Effector memory CD4-positive, alpha-beta T cell (primary cell): ENCODE measurements around the gene NRN1L.
"Not testable (repeated sequence)": the region's sequence is repeated elsewhere in the genome, so short reads cannot be mapped to it uniquely, and the experiment has no call there.

Source experiments
- DNase-seq, 3 donors: peaks; one replicate each; pipeline ENCODE4 v3.0.0-alpha.2; 2020
- H3K27ac ChIP-seq: 2 replicates; pipeline ENCODE4 v1.7.0; 2013; ENCODE audit warnings: mild to moderate bottlenecking, low read length, moderate library complexity; ENCODE audit not compliant: insufficient read depth, poor library complexity, severe bottlenecking
- H3K27me3 ChIP-seq: replicated peaks from 2 replicates; pipeline ENCODE4 v1.7.0; 2013; ENCODE audit warnings: mild to moderate bottlenecking, low read length; ENCODE audit not compliant: insufficient read depth, control insufficient read depth, poor library complexity, severe bottlenecking
- H3K36me3 ChIP-seq: 2 replicates; pipeline ENCODE4 v1.7.0; 2013; ENCODE audit warnings: mild to moderate bottlenecking, low read length, moderate library complexity; ENCODE audit not compliant: control insufficient read depth, insufficient read depth
- H3K4me1 ChIP-seq: 2 replicates; pipeline ENCODE4 v1.7.0; 2013; ENCODE audit warnings: low read length, mild to moderate bottlenecking; ENCODE audit not compliant: control insufficient read depth, insufficient read depth, poor library complexity, severe bottlenecking
- H3K4me3 ChIP-seq: 2 replicates; pipeline ENCODE4 v1.7.0; 2013; ENCODE audit warnings: low read length, low read depth, mild to moderate bottlenecking; ENCODE audit not compliant: insufficient read depth, poor library complexity, severe bottlenecking
- H3K9me3 ChIP-seq: 2 replicates; pipeline ENCODE4 v1.7.0; 2013; ENCODE audit warnings: mild to moderate bottlenecking, low read length, moderate library complexity; ENCODE audit not compliant: control insufficient read depth

Gene NRN1L

DNA sequence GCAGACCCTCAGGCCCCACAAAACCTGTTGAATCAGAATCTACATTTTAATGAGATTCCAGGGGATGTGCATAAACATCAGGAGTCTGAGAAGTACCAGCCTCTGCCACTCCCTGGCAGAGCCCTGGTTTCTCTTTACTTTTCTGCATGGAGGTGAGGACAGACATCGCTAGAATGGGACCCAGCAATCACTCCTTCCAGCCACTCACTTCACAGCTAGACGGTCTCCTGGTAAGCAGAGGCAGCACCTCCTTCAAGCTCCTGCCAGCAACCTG lies 30.7 kb downstream of the NRN1L start:
- not testable (repeated sequence) for H3K27ac ChIP-seq, H3K27me3 ChIP-seq, H3K4me3 ChIP-seq, H3K9me3 ChIP-seq, H3K4me1 ChIP-seq, DNase-seq, H3K36me3 ChIP-seq

DNA sequence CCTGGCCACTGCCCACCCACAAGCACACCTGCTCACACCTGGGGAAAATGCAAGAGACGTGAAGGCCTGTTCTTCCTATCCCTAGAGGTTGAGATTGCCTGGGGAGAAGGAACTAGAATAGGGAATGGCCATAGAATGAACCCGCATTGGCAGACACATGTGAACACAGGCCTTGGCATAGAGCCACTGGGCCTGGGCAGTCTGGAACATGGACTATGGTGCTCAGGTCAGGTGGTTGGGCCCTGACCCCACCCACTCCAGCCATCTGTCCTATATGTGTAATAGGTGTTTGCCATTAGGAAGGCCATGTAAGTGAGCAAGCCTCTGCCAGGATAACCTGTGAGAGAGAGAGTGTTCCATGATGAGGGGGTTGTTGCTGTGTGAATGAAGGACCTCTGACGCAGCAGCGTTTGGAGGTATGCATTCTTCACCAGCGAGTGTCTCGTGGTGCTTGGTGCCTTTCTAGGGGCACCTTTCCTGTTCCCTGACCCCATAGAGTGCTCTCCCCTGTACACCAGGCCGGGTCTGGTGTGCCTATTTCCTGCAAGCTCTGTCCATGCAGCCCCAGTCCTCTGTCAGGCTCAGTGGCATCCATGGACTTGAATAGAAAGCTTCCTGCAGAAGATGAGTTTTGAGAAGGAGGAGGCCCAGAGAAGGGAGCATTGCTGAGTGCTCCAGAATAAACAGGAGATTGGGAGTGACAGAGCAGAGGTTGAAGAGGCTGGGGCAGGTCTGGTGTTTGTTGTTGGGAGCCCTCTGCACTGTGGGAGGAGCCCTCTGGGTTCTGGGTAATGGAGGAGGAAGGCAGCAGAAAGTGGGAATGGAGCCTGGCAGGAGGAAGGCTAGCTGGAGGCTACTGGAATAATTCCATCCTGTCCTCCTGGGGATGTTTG lies 31.4 kb downstream of the NRN1L start:
- Histone ChIP-seq H3K27ac (no peak overlapping the region), H3K4me1 (no peaks in the 10 kb centered on the region), H3K27me3 (no peaks in the 10 kb centered on the region), H3K9me3 (no peaks in the 10 kb centered on the region), H3K4me3 (no peak overlapping the region), H3K36me3 (peaks cover 3% of the 10 kb centered on the region)
- DNase-seq: no peak

DNA sequence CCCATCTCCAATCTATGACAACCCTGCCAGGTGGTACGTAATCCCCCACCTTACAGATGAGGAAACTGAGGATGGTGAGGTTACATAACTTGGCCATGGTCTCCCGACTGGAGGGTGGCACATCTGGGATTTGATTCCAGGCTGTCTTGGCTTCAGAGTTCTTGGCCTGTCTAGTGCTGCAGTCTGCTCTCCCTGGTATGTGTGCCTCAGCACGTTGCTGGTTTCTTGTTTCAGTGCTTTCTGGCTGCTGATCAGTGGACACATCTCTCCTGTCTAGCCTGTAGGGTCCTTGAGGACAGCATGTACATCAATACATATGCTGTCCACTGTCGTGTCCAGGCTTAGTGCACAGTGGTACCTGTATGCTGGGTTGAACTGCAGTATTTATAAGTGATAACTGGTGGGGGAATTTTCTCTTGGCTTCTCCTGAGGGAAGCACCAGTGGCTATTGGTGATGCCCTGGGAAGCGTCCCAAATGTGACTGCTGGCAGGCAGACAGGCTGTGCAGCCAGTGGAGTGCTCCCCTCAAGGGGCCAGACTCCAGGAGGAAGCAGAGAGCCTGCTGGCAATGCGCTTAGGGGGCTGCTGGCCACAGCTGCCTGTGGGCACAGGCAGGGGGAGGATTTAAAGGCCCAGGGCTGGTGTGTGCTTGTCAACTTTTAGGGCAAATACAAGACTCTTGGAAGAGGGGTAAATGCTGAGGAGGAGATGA lies 32.6 kb downstream of the NRN1L start:
- H3K27ac ChIP-seq: no peak overlapping the region
- no peaks in the 10 kb centered on the region for H3K27me3 ChIP-seq
- H3K4me3 ChIP-seq: no peak overlapping the region
- DNase-seq: no peak
- no peaks in the 10 kb centered on the region for H3K9me3 ChIP-seq
- no peaks in the 10 kb centered on the region for H3K4me1 ChIP-seq
- peaks cover 3% of the 10 kb centered on the region for H3K36me3 ChIP-seq

DNA sequence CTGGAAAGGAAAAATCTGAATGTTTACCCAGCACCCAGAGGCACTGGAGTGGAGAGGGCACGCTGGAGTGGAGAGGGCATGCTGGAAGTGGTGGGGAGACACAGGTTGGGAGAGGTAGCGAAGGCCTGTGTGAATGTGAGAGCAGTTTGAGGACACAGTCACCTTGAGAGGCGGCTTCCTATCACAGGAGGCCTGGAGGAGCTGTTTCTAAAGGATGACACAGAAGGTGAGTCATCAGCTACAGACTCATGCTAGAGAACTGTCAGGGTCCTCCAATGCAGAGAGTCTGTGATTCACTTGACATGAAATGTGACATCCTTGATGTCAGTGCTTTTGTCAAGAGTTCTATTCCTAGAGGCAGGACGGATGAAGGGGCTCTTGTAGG lies 33.2 kb downstream of the NRN1L start:
- DNase-seq: no peak
- Histone ChIP-seq H3K4me3 (no peak overlapping the region), H3K27me3 (no peaks in the 10 kb centered on the region), H3K9me3 (no peaks in the 10 kb centered on the region), H3K36me3 (peaks cover 3% of the 10 kb centered on the region), H3K4me1 (no peaks in the 10 kb centered on the region), H3K27ac (no peak overlapping the region)

- DNase-seq: no peak
- Histone ChIP-seq H3K27me3 (no peaks in the 10 kb centered on the region), H3K4me3 (no peak overlapping the region), H3K9me3 (no peaks in the 10 kb centered on the region), H3K27ac (no peak overlapping the region), H3K4me1 (no peaks in the 10 kb centered on the region), H3K36me3 (peaks cover 3% of the 10 kb centered on the region)
Observed at GRCh38 chr16:67919622-67920221, 35.0 kb downstream of the NRN1L start.

GRCh38 chr16:67922221-67922620 lies 37.5 kb downstream of the NRN1L start:
- Histone ChIP-seq H3K4me3 (no peak overlapping the region), H3K36me3 (peaks cover 3% of the 10 kb centered on the region), H3K27ac (no peak overlapping the region), H3K27me3 (no peaks in the 10 kb centered on the region), H3K9me3 (no peaks in the 10 kb centered on the region), H3K4me1 (no peaks in the 10 kb centered on the region)
- no peak for DNase-seq

DNA sequence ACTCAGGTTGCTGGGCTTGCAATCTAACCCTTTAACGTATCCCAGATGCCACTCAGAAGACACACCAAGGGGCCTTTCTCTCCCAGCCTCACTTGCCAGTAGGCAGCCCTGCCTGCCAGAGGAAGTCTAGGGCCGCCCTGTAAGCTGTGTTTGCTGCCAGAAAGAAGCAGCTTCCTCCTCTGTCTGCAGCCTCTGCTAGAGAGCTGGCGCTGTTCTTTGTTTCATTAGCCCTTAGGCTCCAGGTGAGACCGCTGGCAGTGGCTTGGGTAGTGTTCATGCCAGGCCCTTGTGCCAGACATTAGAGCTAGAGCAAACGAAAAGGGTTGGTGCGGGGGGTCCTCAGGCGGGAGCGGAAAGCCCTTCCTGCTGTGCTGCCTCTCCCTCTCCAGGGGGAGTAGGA lies 38.1 kb downstream of the NRN1L start:
- Histone ChIP-seq H3K27ac (no peak overlapping the region), H3K4me1 (no peaks in the 10 kb centered on the region), H3K4me3 (no peak overlapping the region), H3K27me3 (no peaks in the 10 kb centered on the region), H3K9me3 (no peaks in the 10 kb centered on the region), H3K36me3 (peaks cover 8% of the 10 kb centered on the region)
- DNase-seq: no peak

- no peaks in the 10 kb centered on the region for H3K9me3 ChIP-seq
- H3K27me3 ChIP-seq: no peaks in the 10 kb centered on the region
- H3K36me3 ChIP-seq: peaks cover 13% of the 10 kb centered on the region
- no peak overlapping the region for H3K4me3 ChIP-seq
- H3K27ac ChIP-seq: no peak overlapping the region
- DNase-seq: no peak
- H3K4me1 ChIP-seq: peaks cover 3% of the 10 kb centered on the region
Observed at GRCh38 chr16:67923414-67924116, 38.9 kb downstream of the NRN1L start.

GRCh38 chr16:67924140-67924906 lies 39.6 kb downstream of the NRN1L start:
- no peak for DNase-seq
- Histone ChIP-seq H3K9me3 (no peaks in the 10 kb centered on the region), H3K27me3 (no peaks in the 10 kb centered on the region), H3K4me3 (no peak overlapping the region), H3K36me3 (peaks cover 13% of the 10 kb centered on the region), H3K27ac (no peak overlapping the region), H3K4me1 (peaks cover 3% of the 10 kb centered on the region)
